Activated naive CD4-positive, alpha-beta T cell treated with anti-CD3 and anti-CD28 coated beads, Interleukin-2, amount 50 U/mL, for 24 hours (primary cell): Measurements from ENCODE around the gene GCDH.
A peak's percentile ranks its signal among the peaks of the same experiment; 100 is the strongest.

Source experiments
- H3K27ac Mint-ChIP-seq: one replicate; pipeline ENCODE4 v1.8.0; 2021; ENCODE audit warnings: mild to moderate bottlenecking, mixed read lengths
- H3K27me3 Mint-ChIP-seq: one replicate; pipeline ENCODE4 v1.8.0; 2021; ENCODE audit warnings: mixed read lengths
- H3K36me3 Mint-ChIP-seq: one replicate; pipeline ENCODE4 v1.8.0; 2021; ENCODE audit warnings: mixed read lengths
- H3K4me1 Mint-ChIP-seq: one replicate; pipeline ENCODE4 v1.8.0; 2021; ENCODE audit warnings: mixed read lengths
- H3K4me3 Mint-ChIP-seq: one replicate; pipeline ENCODE4 v1.8.0; 2021; ENCODE audit warnings: mild to moderate bottlenecking, mixed read lengths
- H3K9me3 Mint-ChIP-seq: one replicate; pipeline ENCODE4 v1.8.0; 2021; ENCODE audit warnings: mixed read lengths

The GCDH gene

GRCh38 chr19:12918253-12918652 is 27.3 kb downstream of the GCDH start:
- H3K36me3 Mint-ChIP-seq, result peaks cover 5% of the 10 kb centered on the region
- H3K9me3 Mint-ChIP-seq, result no peaks in the 10 kb centered on the region
- H3K27ac Mint-ChIP-seq, result peak overlapping the region; percentile 62
- peaks cover 45% of the 10 kb centered on the region for H3K4me1 Mint-ChIP-seq
- H3K27me3 Mint-ChIP-seq, result no peaks in the 10 kb centered on the region
- H3K4me3 Mint-ChIP-seq, result peak overlapping the region; percentile 77

GRCh38 chr19:12921047-12921446 is 30.1 kb downstream of the GCDH start:
- no peaks in the 10 kb centered on the region for H3K27me3 Mint-ChIP-seq
- H3K4me1 Mint-ChIP-seq, result peaks cover 25% of the 10 kb centered on the region
- H3K9me3 Mint-ChIP-seq, result no peaks in the 10 kb centered on the region
- peaks cover 6% of the 10 kb centered on the region for H3K36me3 Mint-ChIP-seq
- H3K4me3 Mint-ChIP-seq, result no peak overlapping the region
- peak overlapping the region; percentile 30 for H3K27ac Mint-ChIP-seq

DNA sequence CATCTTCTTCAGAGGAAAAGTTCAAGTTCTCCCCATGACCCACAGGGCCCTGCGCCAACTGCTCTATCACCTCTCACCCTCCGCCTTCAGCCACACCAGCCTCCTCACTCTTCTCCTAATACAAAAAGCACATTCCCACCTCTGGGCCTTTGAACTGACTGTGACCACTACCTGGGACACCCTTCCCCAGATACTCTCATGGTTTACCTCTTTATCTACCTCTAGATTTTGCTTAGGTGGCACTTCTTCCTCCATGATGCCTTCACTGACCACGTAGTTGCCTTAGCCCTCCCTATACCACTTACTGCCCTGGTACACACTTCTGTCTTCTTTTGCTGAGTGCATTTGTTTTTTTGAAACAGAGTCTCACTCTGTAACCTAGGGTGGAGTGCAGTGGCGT is 32.0 kb downstream of the GCDH start:
- Mint-ChIP-seq H3K4me3 (no peak overlapping the region), H3K27ac (no peak overlapping the region), H3K9me3 (no peaks in the 10 kb centered on the region), H3K36me3 (peaks cover 11% of the 10 kb centered on the region), H3K27me3 (no peaks in the 10 kb centered on the region), H3K4me1 (peaks cover 18% of the 10 kb centered on the region)

DNA sequence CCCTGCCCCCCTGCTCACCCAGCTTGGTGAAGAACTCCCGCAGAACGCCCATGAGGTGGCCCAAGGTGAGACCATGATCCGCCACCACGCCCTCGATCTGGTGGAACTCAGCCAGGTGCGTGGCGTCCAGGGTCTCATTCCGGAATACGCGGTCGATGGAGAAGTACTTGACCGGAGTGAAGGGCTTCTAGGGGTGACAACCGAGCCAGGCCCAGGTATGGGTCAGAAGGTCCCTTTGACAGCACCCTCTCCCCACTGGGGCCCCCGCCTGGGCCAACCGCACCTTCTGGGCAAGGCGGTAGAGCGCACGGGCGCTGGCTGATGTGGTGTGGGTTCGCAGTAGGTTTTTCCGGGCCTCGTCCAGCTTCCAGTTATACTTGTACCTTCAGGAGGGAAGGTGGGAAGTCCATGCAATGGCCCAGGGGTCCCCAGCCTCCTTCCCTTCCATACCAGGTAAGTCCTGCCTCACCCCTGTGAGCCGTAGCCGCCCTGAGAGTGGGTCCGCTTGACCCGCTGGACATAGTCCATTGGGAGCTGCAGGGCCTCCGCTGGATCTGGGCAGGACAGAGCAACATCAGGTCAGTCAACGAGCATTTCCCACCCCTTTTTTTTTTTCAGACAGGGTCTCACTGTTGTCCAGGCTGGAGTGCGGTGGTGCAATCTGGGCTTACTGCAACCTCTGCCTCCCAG is 33.8 kb downstream of the GCDH start:
- peaks cover 4% of the 10 kb centered on the region for H3K4me1 Mint-ChIP-seq
- H3K9me3 Mint-ChIP-seq, result no peaks in the 10 kb centered on the region
- H3K4me3 Mint-ChIP-seq, result no peak overlapping the region
- no peaks in the 10 kb centered on the region for H3K27me3 Mint-ChIP-seq
- H3K36me3 Mint-ChIP-seq, result peaks cover 14% of the 10 kb centered on the region
- H3K27ac Mint-ChIP-seq, result no peak overlapping the region

GRCh38 chr19:12930002-12930645 is 39.2 kb downstream of the GCDH start:
- no peaks in the 10 kb centered on the region for H3K27me3 Mint-ChIP-seq
- H3K27ac Mint-ChIP-seq, result no peak overlapping the region
- H3K36me3 Mint-ChIP-seq, result peaks cover 16% of the 10 kb centered on the region
- peak overlapping the region; percentile 47 for H3K4me3 Mint-ChIP-seq
- H3K4me1 Mint-ChIP-seq, result peaks cover 23% of the 10 kb centered on the region
- no peaks in the 10 kb centered on the region for H3K9me3 Mint-ChIP-seq

GRCh38 chr19:12932392-12933286 is 41.7 kb downstream of the GCDH start:
- H3K27ac Mint-ChIP-seq, result peak overlapping the region; percentile 95
- H3K36me3 Mint-ChIP-seq, result peaks cover 9% of the 10 kb centered on the region

GRCh38 chr19:12933287-12934072 is 42.5 kb downstream of the GCDH start, which contains the start of gene FARSA:
TSS of gene FARSA (minus strand) at chr19:12933711. CDS start at chr19:12933696, 15 bp downstream.
- Mint-ChIP-seq H3K4me1 (peaks cover 38% of the 10 kb centered on the region), H3K9me3 (no peaks in the 10 kb centered on the region), H3K27me3 (no peaks in the 10 kb centered on the region), H3K27ac (peak within 1 kb of the TSS; percentile 95), H3K4me3 (peak within 1 kb of the TSS; percentile 99), H3K36me3 (peaks cover 7% of the 10 kb centered on the region)

More at GRCh38 chr19:12932392-12933286, 41.7 kb downstream of the GCDH start:
- Mint-ChIP-seq H3K9me3 (no peaks in the 10 kb centered on the region), H3K4me3 (peak overlapping the region; percentile 99), H3K4me1 (peaks cover 35% of the 10 kb centered on the region), H3K27me3 (no peaks in the 10 kb centered on the region)

GRCh38 chr19:12935071-12935470 is 44.1 kb downstream of the GCDH start:
- Mint-ChIP-seq H3K36me3 (peaks cover 18% of the 10 kb centered on the region), H3K4me3 (no peak overlapping the region), H3K27me3 (no peaks in the 10 kb centered on the region), H3K9me3 (no peaks in the 10 kb centered on the region), H3K27ac (no peak overlapping the region), H3K4me1 (peaks cover 47% of the 10 kb centered on the region)

GRCh38 chr19:12936582-12936981 is 45.6 kb downstream of the GCDH start:
- peaks cover 21% of the 10 kb centered on the region for H3K36me3 Mint-ChIP-seq
- no peaks in the 10 kb centered on the region for H3K27me3 Mint-ChIP-seq
- peak overlapping the region; percentile 15 for H3K4me3 Mint-ChIP-seq
- H3K4me1 Mint-ChIP-seq, result peaks cover 54% of the 10 kb centered on the region
- H3K9me3 Mint-ChIP-seq, result no peaks in the 10 kb centered on the region
- peak overlapping the region; percentile 62 for H3K27ac Mint-ChIP-seq

DNA sequence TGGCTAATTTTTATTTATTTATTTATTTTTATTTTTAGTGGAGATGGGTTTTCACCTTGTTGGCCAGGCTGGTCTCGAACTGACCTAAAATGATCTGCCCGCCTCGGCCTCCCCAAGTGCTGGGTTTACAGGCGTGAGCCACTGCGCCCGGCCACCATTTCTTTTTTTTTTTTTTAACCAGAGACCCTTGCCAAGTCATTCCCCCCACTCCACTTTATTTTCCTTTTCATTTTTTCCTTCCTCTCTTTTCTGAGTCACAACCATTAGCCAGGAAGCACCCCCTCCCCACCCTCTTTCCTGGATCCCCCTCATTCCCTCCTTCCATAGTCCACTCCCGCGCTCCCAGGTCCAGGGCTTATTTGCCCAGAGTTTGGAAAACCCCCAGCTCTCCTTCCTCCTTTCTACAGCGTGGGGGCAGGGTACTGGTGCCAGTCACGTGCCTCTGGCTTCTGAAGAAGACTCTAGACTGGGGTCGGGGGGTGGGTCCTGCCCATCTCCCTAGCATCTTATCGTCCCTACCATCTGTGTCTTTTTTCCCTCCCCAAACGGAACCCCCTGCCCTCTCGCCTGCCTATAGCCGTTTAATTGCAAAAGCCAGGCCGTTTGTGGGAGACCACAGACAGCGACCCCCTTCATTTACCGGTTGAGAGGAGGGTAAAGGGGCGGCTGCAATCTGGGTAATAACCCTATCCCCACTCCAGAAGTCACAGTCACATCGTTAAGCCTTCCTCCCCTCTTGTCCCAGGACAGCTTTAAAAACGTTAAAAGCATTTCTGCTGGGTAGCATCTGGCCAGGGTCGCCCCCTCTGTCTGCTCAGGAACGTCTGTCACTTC is 46.4 kb downstream of the GCDH start:
- Mint-ChIP-seq H3K4me3 (peak overlapping the region; percentile 98), H3K9me3 (no peaks in the 10 kb centered on the region), H3K4me1 (peaks cover 51% of the 10 kb centered on the region), H3K27ac (peak overlapping the region; percentile 92), H3K36me3 (peaks cover 22% of the 10 kb centered on the region), H3K27me3 (no peaks in the 10 kb centered on the region)

- Mint-ChIP-seq H3K4me1 (peaks cover 46% of the 10 kb centered on the region), H3K27me3 (no peaks in the 10 kb centered on the region), H3K9me3 (no peaks in the 10 kb centered on the region), H3K27ac (peak within 1 kb of the TSS; percentile 92), H3K4me3 (peak within 1 kb of the TSS; percentile 98), H3K36me3 (peaks cover 18% of the 10 kb centered on the region)
Observed at GRCh38 chr19:12937927-12938778, 47.2 kb downstream of the GCDH start, which contains the start of gene CALR. TSS of gene CALR (plus strand) at chr19:12938609. CDS start at chr19:12938680, 71 bp downstream.

DNA sequence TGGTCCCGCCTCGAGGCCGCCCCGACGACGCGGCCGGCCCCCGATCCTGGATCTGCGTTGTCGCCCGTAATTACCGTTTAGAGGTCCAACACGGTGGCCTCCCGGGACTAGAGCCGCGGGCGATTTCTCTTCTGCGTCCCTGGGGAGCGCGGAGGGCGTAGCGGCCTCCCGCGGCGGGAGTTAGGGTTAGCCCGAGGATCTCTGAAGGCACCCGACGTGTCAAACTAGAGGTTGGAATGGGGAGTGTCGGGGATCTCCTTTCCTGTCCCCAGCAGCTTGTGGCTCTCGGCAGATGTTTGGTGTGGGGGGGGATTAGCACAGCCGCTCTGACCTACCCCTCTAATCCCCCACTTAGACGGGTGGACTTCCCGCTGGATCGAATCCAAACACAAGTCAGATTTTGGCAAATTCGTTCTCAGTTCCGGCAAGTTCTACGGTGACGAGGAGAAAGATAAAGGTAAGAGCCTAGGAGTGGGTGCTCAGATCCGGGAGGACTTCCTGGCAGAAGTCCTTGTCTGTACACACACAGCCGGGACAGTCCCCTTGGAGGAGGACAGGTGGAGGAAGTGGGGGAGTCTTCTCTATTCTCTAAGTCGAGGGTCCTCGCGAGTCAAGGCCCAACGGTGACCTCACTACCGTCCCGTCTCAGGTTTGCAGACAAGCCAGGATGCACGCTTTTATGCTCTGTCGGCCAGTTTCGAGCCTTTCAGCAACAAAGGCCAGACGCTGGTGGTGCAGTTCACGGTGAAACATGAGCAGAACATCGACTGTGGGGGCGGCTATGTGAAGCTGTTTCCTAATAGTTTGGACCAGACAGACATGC is 48.0 kb downstream of the GCDH start:
- no peaks in the 10 kb centered on the region for H3K27me3 Mint-ChIP-seq
- peak overlapping the region; percentile 92 for H3K27ac Mint-ChIP-seq
- no peaks in the 10 kb centered on the region for H3K9me3 Mint-ChIP-seq
- H3K36me3 Mint-ChIP-seq, result peaks cover 24% of the 10 kb centered on the region
- peaks cover 48% of the 10 kb centered on the region for H3K4me1 Mint-ChIP-seq
- peak overlapping the region; percentile 98 for H3K4me3 Mint-ChIP-seq

GRCh38 chr19:12939975-12940423 is 49.0 kb downstream of the GCDH start:
- peak overlapping the region; percentile 92 for H3K27ac Mint-ChIP-seq
- H3K36me3 Mint-ChIP-seq, result peaks cover 26% of the 10 kb centered on the region
- H3K4me3 Mint-ChIP-seq, result peak overlapping the region; percentile 98
- no peaks in the 10 kb centered on the region for H3K9me3 Mint-ChIP-seq
- H3K27me3 Mint-ChIP-seq, result no peaks in the 10 kb centered on the region
- peaks cover 55% of the 10 kb centered on the region for H3K4me1 Mint-ChIP-seq
